Testis (tissue), 3 donors: ENCODE results near the gene RTN4RL1. TPM values are rescaled to one million over a fixed set of nuclear protein-coding genes. Genes with fewer than 3 reads are reported as not detected.

ENCODE experiments used
- DNase-seq: peaks from one replicate; pipeline ENCODE4 v3.0.0-alpha.2; 2019
- H3K27ac ChIP-seq, 2 donors: fragments of 200-600 bp; sonication (generic); one replicate each; pipeline ENCODE4 v1.5.1; 2019
- H3K27me3 ChIP-seq: fragments of 200-600 bp; sonication (generic); one replicate; pipeline ENCODE4 v1.5.1; 2019
- H3K36me3 ChIP-seq: fragments of 200-600 bp; sonication (generic); one replicate; pipeline ENCODE4 v1.5.1; 2017; ENCODE audit warnings: low read depth; ENCODE audit errors: missing control alignments
- H3K4me1 ChIP-seq: fragments of 200-600 bp; sonication (generic); one replicate; pipeline ENCODE4 v1.5.1; 2019
- H3K4me3 ChIP-seq, 2 donors: fragments of 200-600 bp; sonication (generic); one replicate each; pipeline ENCODE4 v1.5.1; 2017 to 2019
- H3K9me3 ChIP-seq: fragments of 200-600 bp; sonication (generic); one replicate; pipeline ENCODE4 v1.5.1; 2017
- CTCF ChIP-seq, 3 experiments: fragments of 450-650 bp in 2 of 3; fragments of 200-600 bp in 1 of 3; sonication (generic) in 1 of 3; IDR thresholded peaks; one replicate each; pipeline ENCODE4 v1.5.1; 2016 to 2019; ENCODE audit warnings: antibody characterized with exemption in 3 of 3, mild to moderate bottlenecking in 2 of 3, moderate library complexity in 1 of 3
- POLR2A ChIP-seq: fragments of 450-650 bp; IDR thresholded peaks from one replicate; pipeline ENCODE4 v1.6.1; 2017; ENCODE audit warnings: antibody characterized with exemption, mild to moderate bottlenecking, moderate library complexity
- WGBS, 2 donors: methylation state at CpG; one replicate each; pipeline ENCODE4 v1.1.5; 2018; 5-methylcytosine and 5-hydroxymethylcytosine counted together
- intact Hi-C: fragments of 100-400 bp; cut with DNase I; formaldehyde crosslinking; loops from one replicate; pipeline ENCODE4 v1.15.1; 2023; ENCODE audit warnings: low total_unique reads
- polyA plus RNA-seq: library from polyadenylated mRNA; stranded (reverse); fragments of 350-450 nt; fragmentation: Illumina TruSeq; extraction: RNeasy Lipid Tissue Mini Kit (QIAGEN cat#74804); gene quantifications from one replicate; pipeline ENCODE4 v1.2.3, GENCODE V29; 2014; ENCODE audit warnings: low read depth, low replicate concordance; ENCODE audit not compliant: insufficient read depth
- total RNA-seq, 2 donors: library from RNA; depleted of rRNA; stranded (reverse); fragments of >200 nt; gene quantifications; one replicate each; pipeline ENCODE4 v1.2.3, GENCODE V29; 2016

The RTN4RL1 gene
- total and polyA plus RNA-seq, 3 donors from 2014 or later: 1.7 to 1.8 (median 1.8) TPM

- H3K27me3 ChIP-seq: no peaks in the 10 kb centered on the region
- DNase-seq: no peak
- H3K9me3 ChIP-seq: no peaks in the 10 kb centered on the region
- H3K4me3 ChIP-seq: no peak overlapping the region
- peaks cover 6% of the 10 kb centered on the region for H3K4me1 ChIP-seq
- intact Hi-C loops: no loop called here
- TF ChIP-seq POLR2A (no peak), CTCF (IDR thresholded peaks at IDR 0.05) (no peak)
- H3K36me3 ChIP-seq: no peaks in the 10 kb centered on the region
- 83 to 87% methylated on average over 23 to 24 of the region's 24 CpGs for WGBS, 2 donors
- H3K27ac ChIP-seq: no peak overlapping the region
These were observed 6.2 kb downstream of the RTN4RL1 start for GRCh38 chr17:2018716-2019510.

GRCh38 chr17:2017274-2017941 is 7.7 kb downstream of the RTN4RL1 start:
- TF ChIP-seq POLR2A (no peak), CTCF (IDR thresholded peaks at IDR 0.05) (no peak)
- Histone ChIP-seq H3K4me3 (no peak overlapping the region), H3K36me3 (no peaks in the 10 kb centered on the region), H3K27ac (no peak overlapping the region), H3K27me3 (no peaks in the 10 kb centered on the region), H3K4me1 (no peaks in the 10 kb centered on the region), H3K9me3 (no peaks in the 10 kb centered on the region)
- WGBS, 2 donors: 88 to 92% methylated on average over 11 to 19 of the region's 19 CpGs
- intact Hi-C loops: no loop called here
- DNase-seq: no peak

- no peak overlapping the region for H3K27ac ChIP-seq
- H3K27me3 ChIP-seq: no peaks in the 10 kb centered on the region
- no peak for DNase-seq
- intact Hi-C loops: no loop called here
- 87 to 91% methylated on average over 16 to 20 of the region's 20 CpGs for WGBS, 2 donors
- H3K4me1 ChIP-seq: peaks cover 5% of the 10 kb centered on the region
- no peaks in the 10 kb centered on the region for H3K36me3 ChIP-seq
- no peaks in the 10 kb centered on the region for H3K9me3 ChIP-seq
- TF ChIP-seq POLR2A: no peak
- TF ChIP-seq CTCF (IDR thresholded peaks at IDR 0.05): no peak
- no peak overlapping the region for H3K4me3 ChIP-seq
These were observed 8.6 kb downstream of the RTN4RL1 start for GRCh38 chr17:2016494-2016893.

GRCh38 chr17:2015314-2015713 is 9.8 kb downstream of the RTN4RL1 start:
- WGBS, 2 donors: 89 to 93% methylated on average over 14 of the region's 14 CpGs
- H3K27ac ChIP-seq: no peak overlapping the region

More at GRCh38 chr17:2015314-2015713, 9.8 kb downstream of the RTN4RL1 start:
- Histone ChIP-seq H3K27me3 (no peaks in the 10 kb centered on the region), H3K36me3 (no peaks in the 10 kb centered on the region), H3K4me3 (no peak overlapping the region), H3K4me1 (peaks cover 5% of the 10 kb centered on the region), H3K9me3 (no peaks in the 10 kb centered on the region)
- TF ChIP-seq CTCF (IDR thresholded peaks at IDR 0.05): no peak
- TF ChIP-seq POLR2A: no peak
- DNase-seq: no peak
- intact Hi-C loops: no loop called here
